Adrenal gland (tissue), 5 donors: ENCODE measurements around the gene GABPB1.

ENCODE experiments used
- POLR2A ChIP-seq, 2 donors: fragments of 450-650 bp; IDR thresholded peaks; one replicate each; pipeline ENCODE4 v1.6.1; 2017; ENCODE audit warnings: antibody characterized with exemption in 2 of 2, mild to moderate bottlenecking in 2 of 2, moderate library complexity in 1 of 2
- TF ChIP-seq, protein P1 (sequence below), 6 experiments: fragments of 450-650 bp in 4 of 6; fragments of 200-600 bp in 2 of 6; sonication (generic) in 1 of 6; IDR thresholded peaks; 1 replicate in 5 of 6; 2 replicates in 1 of 6; pipeline versions ENCODE4 v1.5.1 to v1.8.0; 2016 to 2021; ENCODE audit warnings: antibody characterized with exemption in 6 of 6, mild to moderate bottlenecking in 2 of 6, moderate library complexity in 1 of 6
- donor health status: DM: no; HTN: no; CAD: no.

DNA sequence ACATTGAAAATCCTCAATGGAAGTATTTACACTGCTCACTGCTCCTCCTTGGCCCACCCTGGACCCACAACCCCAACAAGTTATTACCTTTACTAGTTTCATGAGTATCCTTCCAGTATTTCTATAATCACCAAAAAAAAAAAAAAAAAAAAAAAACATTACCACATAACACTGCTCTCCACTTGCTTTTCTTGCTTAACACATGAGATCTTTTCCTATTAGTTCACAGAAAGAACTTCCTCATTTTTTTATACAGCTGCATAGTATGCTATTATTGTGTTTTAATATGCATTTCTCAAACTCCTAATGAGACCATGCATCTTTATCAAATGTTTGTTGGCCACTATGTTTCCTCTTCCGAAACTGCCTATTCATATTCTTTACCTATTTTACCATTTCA lies 14.6 kb downstream of the GABPB1 start:
- TF ChIP-seq, protein P1, sequence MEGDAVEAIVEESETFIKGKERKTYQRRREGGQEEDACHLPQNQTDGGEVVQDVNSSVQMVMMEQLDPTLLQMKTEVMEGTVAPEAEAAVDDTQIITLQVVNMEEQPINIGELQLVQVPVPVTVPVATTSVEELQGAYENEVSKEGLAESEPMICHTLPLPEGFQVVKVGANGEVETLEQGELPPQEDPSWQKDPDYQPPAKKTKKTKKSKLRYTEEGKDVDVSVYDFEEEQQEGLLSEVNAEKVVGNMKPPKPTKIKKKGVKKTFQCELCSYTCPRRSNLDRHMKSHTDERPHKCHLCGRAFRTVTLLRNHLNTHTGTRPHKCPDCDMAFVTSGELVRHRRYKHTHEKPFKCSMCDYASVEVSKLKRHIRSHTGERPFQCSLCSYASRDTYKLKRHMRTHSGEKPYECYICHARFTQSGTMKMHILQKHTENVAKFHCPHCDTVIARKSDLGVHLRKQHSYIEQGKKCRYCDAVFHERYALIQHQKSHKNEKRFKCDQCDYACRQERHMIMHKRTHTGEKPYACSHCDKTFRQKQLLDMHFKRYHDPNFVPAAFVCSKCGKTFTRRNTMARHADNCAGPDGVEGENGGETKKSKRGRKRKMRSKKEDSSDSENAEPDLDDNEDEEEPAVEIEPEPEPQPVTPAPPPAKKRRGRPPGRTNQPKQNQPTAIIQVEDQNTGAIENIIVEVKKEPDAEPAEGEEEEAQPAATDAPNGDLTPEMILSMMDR (IDR thresholded peaks at IDR 0.05) = no peak
- no peak for TF ChIP-seq POLR2A (IDR thresholded peaks at IDR 0.05)
